GM21526 (cell line): ENCODE results near the gene DUSP22.
A peak's percentile ranks its signal among the peaks of the same experiment; 100 is the strongest.

Experiments
- ATAC-seq: cut with Tn5 transposase; IDR thresholded peaks from one replicate; pipeline ENCODE4 v1.9.1; 2021; ENCODE audit warnings: moderate library complexity; ENCODE audit not compliant: unreplicated experiment, low FRiP score

DUSP22 gene

DNA sequence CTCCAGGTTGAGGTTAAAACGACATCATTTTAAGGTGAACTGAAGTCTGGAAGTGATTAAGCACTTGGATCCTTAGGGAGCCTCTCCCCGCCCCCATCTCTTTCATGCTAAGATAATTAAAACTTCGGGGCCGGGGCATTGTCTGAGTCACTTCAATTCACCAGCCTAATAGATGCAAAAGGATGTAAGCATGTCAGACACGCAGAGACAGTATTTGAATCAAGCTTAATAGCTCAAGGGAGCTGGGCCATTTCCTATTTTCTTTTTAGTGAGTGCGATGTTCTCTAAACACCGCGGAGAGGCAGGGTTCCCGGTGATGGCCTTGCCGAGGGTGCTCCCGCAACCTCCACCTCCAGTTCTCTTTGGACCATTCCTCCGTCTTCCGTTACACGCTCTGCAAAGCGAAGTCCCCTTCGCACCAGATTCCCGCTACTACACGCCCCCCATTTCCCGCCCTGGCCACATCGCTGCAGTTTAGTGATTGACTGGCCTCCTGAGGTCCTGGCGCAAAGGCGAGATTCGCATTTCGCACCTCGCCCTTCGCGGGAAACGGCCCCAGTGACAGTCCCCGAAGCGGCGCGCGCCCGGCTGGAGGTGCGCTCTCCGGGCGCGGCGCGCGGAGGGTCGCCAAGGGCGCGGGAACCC lies 98.7 kb downstream of the DUSP22 start:
- ATAC-seq: peak; percentile 22

DNA sequence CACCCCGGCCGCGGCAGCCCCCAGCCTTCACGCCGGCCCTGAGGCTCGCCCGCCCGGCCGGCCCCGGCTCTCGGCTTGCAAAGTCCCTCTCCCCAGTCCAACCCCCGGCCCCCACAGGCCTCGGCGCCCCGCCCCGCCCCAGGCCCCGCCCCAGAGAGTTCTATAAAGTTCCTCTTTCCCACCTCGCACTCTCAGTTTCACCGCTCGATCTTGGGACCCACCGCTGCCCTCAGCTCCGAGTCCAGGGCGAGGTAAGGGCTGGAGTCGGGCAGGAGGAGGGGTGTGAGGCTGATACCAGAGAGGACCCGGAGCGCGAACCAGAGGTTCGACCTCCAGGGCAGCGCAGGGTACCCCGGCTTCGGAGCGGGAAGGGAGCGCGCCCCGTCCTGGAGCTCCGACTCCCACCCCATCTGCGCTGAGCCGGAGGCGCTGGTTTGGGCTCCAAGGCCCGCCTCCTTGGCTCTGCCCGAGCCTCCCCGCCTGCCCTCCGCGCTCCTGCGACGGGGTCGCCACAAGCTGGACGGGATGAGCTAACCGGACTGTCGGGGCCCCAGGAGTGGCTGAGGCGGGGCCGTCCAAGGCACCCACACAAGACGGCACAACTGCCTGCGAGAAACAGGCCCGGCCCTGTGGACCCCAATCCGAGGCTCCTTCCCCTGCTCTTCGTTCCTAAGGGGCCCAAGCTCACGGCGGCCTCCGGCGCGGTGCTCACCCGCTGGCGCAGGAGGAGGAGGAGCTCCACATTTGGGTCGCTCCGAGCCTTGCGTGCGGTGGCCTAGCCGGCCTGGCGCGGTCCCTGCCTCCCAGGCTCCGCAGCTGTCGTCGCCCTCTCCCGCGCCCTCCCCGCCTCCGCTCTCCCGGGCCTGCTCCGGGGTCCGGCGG lies 99.5 kb downstream of the DUSP22 start, which contains the start of gene IRF4:
IRF4 (plus strand) TSS at position 194 of the 882 bp plus-strand sequence. CDS start 1,401 bp downstream, outside the sequence.
- ATAC-seq: peak; percentile 36

DNA sequence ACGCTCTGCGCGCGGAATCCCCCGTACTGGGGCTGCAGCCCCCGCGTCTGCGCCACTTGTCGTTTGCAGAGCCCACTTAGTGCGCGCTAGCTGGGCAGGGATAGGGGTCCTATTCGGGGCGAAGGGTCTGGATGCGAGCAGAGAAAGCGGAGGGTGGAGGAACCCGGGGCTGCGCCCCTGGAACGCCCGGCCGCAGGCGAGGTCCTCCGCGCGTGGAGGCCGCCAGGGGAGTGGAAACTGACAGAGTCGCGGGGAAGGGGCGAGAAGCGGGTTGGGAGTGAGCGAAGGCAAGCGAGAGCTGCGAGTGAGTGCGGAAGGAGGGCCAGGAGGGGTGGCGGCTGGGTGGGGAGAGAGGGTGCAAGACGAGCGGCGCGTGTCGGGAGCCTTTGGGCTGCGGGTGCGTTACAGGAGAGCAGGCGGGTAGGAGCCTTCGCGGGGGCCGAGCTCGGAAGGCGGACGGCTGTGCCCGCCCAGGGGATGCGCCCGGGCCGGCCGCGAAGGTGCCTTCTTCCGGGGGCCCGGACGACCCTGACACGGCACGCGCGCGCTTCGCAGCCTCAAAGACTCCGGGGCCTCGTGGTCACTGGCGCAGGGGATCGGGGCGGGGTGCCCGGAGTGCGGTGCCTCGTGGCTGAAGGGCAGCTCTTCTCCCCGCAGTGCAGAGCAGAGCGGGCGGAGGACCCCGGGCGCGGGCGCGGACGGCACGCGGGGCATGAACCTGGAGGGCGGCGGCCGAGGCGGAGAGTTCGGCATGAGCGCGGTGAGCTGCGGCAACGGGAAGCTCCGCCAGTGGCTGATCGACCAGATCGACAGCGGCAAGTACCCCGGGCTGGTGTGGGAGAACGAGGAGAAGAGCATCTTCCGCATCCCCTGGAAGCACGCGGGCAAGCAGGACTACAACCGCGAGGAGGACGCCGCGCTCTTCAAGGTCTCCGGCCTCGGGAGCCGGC lies 100.4 kb downstream of the DUSP22 start:
- no peak for ATAC-seq

DNA sequence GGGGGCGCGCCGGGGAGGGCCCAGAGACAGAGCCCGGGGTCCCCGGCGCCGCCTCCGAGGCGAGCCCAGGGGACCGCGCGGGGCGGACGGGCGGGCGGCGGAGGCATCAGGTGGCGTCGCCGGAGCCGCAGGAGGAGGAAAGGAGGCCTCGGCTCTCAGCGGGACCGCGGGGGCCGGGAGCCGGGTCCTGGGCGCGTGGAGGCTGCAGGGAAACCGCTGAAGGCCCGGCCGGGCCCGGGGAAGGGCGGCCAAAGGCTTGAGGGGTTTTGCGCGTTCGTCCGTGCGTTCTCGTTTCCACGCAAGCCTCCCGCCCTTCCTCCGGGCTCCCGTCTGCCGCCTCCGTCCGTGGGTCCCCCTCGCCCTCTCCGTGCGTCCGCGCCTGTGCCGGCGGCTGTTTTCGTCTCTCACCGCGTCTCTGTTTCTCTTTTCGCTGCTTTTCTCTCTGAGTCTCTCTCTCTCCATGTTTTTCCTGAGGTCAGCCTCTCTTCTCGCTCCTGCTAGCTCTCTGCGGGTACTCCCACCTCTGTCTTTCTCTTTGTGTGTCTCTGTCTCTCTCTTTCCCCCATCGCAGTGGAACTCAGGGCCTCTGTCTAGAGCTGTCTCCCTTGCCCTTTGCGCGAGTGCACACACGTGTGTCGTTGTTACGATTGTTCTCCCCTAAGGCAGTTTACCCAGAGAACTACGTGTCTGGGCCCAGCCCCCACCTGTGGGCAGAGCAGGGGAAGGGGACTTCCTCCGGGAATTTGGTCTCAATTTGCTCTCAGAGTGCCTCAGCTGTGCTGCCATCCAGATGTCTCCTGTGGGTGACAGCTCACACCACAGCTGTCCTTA lies 101.3 kb downstream of the DUSP22 start:
- ATAC-seq: no peak

DNA sequence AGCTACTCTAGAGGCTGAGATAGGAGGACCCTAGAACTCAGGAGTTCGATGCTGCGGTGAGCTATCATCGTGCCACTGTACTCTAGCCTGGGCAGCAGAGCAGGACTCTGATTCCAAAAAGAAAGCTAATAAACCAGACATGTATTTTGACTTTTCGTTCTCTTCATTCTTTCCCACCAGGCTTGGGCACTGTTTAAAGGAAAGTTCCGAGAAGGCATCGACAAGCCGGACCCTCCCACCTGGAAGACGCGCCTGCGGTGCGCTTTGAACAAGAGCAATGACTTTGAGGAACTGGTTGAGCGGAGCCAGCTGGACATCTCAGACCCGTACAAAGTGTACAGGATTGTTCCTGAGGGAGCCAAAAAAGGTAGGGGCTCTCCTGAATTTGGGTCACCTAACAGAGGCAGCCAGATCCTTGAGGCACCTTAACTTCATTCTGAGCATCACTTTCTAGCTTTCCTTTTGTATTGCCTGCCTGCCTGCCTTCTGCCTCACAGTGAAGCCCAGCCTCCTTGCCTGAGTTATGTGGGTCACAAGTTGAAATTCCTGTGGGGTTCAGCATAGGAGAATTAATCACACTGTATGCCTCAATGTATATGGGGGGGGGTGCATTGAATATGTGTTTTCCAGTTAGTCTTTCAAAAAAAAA lies 102.5 kb downstream of the DUSP22 start:
- ATAC-seq: no peak

DNA sequence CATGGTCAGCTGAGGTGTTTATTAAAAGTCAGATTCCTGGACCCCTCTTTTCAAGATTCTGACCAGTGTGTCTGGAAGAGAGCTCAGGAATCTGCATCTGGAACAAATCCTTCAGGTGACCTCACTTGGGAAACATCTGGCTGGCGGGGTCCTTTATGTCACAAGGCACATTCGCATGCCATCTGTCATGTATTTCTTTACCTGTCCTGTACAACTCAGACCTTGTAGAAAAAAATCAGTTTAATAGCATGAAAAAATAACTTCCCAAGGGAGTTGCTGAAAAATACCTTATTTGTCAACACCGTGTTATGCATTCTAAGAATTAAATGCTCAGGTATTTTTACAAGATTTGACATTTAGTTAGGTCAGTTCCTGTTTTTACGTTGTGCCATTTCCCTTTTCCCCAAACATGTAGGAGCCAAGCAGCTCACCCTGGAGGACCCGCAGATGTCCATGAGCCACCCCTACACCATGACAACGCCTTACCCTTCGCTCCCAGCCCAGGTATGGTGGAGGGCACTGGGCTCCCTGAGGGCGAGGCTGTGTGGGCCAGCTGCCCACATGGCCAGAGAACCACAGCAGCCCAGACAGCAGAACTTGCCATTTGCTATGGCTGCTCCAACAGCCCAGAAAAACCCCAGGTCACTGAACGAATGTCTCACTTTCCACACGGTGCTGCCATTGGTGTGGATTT lies 103.3 kb downstream of the DUSP22 start:
- no peak for ATAC-seq

DNA sequence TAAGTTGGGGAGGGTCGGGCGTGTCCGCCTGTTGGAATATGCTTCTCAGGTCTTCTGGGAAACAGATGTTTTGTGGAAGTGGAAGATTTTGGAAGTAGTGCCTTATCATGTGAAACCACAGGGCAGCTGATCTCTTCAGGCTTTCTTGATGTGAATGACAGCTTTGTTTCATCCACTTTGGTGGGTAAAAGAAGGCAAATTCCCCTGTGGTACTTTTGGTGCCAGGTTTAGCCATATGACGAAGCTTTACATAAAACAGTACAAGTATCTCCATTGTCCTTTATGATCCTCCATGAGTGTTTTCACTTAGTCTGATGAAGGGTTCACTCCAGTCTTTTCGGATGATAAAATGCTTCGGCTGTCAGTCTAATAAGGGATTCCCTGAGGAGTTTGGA lies 103.8 kb downstream of the DUSP22 start:
- no peak for ATAC-seq

DNA sequence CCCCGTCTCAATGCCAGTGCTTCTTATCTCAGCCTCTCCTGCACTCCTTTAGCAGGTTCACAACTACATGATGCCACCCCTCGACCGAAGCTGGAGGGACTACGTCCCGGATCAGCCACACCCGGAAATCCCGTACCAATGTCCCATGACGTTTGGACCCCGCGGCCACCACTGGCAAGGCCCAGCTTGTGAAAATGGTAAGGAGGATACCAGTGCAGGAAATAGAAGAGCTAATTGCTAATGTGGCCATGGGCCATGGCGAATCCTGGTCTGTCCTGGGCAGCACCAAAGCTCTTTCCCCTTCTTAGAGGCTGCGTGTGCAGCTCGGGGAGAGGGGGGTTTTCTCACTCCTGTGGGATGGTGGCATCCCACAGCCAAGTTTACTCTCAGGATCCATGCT lies 104.8 kb downstream of the DUSP22 start:
- ATAC-seq: no peak

DNA sequence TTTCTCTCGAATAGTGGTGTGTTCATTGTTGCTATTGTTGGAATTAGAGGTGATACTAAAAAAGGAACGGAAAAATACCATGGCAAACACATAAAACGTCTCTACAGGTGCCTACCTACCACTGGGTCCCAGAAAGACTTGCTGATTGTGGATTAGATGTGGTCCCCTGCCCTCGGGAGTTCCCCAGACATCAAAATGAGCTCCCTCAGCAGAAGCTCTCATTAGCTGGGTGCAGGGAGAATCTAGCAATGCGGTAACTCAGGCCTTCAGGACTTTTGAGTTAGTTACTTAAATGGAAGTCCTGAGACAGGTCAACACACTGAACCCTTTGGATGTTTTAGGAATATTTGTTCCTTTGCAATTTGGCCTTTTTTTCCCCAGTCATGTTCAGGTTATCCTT lies 105.3 kb downstream of the DUSP22 start:
- no peak for ATAC-seq

DNA sequence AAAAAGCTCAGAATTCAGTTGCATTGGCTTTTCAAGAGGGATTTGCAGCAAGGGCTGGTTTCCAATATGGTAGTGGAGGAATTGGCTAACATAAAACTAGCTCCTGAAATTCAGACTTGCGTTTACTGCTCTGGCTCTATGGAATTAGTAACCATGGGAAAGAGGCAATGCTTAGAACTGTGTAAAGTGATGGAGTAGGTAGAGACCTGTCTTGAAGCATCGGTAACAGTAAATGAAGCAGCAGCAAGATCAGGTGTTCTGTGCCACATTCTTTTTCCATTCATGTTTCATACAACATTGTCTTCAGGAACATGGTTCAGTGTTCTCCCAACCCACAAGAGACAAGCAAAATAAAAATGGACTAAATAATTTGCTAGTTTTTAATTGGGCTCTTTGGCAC lies 105.8 kb downstream of the DUSP22 start:
- no peak for ATAC-seq

DNA sequence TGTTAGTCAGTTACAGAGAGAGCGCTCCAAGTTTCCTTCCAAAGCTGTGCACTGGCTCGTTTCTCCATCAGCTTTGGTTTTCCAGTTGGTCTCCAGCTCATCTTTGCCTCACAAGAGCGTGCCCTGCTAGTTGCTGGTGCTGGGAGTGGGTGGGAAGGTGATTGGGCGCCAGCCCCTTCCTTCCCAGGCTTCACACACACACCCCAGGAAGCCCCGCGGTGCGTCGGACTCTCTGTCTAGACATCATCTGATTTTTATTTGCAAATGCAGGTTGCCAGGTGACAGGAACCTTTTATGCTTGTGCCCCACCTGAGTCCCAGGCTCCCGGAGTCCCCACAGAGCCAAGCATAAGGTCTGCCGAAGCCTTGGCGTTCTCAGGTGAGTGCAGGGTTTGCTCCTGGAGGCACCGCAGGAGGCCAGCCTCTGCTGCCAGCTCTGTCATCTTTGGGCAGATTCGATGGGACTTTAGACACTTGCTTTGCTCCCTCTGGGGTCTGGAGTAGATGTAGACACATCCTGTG lies 106.3 kb downstream of the DUSP22 start:
- no peak for ATAC-seq

DNA sequence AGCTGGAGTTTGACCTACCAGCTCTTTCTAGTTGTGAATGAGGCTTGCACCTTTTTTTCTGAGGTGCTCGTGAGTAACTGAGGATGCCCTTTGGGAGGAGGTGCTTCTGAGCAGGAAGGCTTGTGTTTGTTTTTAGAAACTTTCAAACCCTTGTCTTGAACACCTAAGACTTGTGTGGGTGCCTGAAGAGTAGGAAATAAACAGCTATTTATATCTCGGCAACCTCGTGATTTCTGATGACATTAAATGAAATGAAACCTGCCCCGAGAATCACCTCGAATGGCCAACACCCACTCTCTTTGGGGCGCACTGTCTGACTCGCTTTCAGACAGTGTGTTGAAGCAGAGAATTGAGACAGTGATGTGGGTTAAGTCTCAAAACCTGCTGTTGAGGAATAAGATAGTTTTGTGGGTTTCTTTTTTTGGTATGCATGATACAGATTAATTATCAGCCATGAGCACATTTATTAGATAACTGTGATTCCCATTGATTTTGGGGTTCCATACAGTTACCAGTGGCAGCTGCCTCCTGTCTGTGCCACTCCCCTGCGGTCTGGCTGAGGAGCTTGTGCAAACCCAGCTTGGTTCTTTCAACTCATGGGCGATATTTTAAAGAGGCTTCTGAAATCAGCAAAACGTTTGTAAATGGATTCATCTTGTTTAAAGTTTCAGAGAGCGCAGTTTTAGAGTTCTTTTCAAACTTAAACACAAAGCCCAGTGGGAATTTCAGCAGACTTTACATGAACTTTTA lies 107.7 kb downstream of the DUSP22 start:
- ATAC-seq: peak; percentile 44

DNA sequence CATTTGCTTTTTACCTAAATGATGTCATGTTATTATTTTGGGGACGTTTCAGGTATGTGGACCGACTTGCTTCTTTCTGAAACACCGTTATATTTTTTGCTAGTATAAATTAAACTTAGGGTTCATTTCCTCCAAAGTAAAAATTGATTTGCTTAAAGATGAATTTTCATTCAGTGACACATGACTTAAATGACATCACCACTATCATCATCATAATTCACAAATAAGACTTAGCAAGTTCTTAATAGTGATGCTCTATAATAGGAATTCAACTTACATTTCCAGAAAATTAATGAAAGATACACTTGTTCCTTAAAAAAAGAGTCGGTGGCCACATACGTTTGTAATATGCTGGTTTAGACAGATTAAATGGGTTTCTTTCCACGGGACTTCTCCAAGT lies 108.5 kb downstream of the DUSP22 start:
- no peak for ATAC-seq
